ENCODE results near the gene PCDHGA2.
"Not testable (repeated sequence)": the region's sequence is repeated elsewhere in the genome, so short reads cannot be mapped to it uniquely, and the experiment has no call there.

PCDHGA2 gene

GRCh38 chr5:141349917-141350619, 11.5 kb downstream of the PCDHGA2 start, which contains the start of gene PCDHGB1:
Gene PCDHGB1, plus strand, starts transcription at chr5:141350099. Its CDS starts 162 bp downstream, at chr5:141350261.
- DNase-seq (ENCODE audit: low read depth) = no peak

GRCh38 chr5:141351591-141351990, 13.0 kb downstream of the PCDHGA2 start:
- no peak for DNase-seq (ENCODE audit: low read depth)

DNA sequence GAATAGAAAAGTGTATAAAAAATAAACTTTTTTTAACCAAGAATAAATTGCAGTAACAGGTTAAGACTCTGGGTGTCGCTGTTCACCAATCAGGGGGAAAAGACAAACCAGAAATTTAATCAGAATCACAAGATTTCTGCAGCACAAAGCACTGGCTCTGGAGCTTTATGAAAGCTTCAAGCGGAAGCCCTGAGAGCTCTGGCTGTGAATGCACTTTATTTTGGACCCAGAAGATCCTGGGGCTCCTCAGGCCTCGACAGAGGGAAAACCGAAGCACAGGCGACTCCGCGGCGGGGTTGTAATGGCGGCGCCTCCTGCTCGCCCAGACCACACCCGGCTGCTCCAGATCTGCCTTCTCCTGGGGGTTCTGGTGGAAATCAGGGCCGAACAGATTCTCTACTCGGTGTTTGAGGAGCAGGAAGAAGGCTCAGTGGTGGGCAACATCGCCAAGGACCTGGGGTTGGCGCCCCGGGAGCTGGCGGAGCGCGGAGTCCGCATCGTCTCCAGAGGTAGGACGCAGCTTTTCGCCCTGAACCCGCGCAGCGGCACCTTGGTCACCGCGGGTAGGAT, 16.4 kb downstream of the PCDHGA2 start, which contains the start of gene PCDHGA4:
PCDHGA4 (plus strand) TSS at position 122 of the 570 bp plus-strand sequence; CDS start at position 209, 87 bp downstream.
- DNase-seq (ENCODE audit: low read depth) = no peak

DNA sequence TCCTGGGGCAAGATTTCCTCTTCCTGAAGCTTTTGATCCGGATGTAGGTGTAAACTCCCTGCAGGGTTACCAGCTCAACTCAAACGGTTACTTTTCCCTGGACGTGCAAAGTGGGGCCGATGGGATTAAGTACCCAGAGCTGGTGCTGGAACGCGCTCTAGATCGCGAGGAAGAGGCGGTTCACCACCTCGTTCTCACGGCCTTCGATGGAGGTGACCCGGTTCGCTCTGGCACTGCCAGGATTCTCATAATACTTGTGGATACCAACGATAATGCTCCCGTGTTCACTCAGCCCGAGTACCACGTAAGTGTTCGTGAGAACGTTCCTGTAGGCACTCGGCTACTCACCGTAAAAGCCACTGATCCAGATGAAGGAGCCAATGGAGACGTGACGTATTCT, 17.1 kb downstream of the PCDHGA2 start:
- no peak for DNase-seq (ENCODE audit: low read depth)

DNA sequence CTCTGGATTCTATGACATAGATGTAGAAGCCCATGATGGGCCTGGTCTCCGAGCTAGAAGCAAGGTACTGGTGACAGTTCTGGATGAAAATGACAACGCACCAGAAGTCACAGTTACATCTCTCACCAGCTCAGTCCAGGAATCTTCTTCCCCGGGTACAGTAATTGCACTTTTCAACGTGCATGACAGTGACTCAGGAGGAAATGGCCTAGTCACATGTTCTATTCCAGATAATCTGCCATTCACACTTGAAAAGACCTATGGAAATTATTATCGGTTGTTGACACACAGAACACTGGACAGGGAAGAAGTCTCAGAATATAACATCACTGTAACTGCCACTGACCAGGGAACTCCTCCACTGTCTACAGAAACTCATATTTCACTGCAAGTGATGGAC, 17.6 kb downstream of the PCDHGA2 start:
- DNase-seq (ENCODE audit: low read depth) = no peak

GRCh38 chr5:141356950-141357349, 18.4 kb downstream of the PCDHGA2 start:
- DNase-seq (ENCODE audit: low read depth) = no peak

GRCh38 chr5:141359790-141360426, 21.3 kb downstream of the PCDHGA2 start, which contains the start of gene PCDHGB2:
Gene PCDHGB2, plus strand, starts transcription at chr5:141359994. Its CDS starts 142 bp downstream, at chr5:141360136.
- DNase-seq (ENCODE audit: low read depth) = no peak

DNA sequence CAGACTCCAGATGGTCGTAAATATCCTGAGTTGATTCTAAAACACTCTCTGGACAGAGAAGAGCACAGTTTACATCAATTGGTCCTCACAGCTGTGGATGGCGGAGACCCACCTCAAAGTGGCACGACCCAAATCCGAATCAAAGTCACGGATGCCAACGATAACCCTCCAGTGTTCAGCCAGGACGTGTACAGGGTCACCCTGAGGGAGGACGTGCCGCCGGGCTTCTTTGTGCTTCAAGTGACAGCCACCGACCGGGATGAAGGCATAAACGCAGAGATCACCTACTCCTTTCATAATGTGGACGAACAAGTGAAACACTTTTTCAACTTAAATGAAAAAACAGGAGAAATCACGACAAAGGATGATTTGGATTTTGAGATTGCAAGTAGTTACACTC, 22.1 kb downstream of the PCDHGA2 start:
- no peak for DNase-seq (ENCODE audit: low read depth)

DNA sequence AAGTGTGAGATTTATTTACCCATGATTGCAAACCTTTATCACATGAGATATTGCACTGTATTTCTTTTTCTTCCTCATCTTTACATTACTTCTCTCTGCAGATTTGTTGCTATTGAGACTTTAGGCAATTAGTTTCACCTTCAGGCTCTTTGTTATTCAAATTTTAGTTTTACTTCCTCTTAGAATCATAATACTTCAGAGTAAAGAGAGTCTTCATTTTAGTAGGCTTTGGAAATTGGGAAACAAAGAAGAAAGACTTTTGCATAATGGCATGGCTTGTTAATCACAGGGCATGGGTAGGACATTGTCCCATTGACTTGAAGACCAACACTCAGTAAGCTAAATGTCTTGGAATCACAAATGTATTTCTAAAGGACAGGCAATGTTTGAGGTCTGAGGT, 24.2 kb downstream of the PCDHGA2 start:
- DNase-seq (ENCODE audit: low read depth) = no peak

DNA sequence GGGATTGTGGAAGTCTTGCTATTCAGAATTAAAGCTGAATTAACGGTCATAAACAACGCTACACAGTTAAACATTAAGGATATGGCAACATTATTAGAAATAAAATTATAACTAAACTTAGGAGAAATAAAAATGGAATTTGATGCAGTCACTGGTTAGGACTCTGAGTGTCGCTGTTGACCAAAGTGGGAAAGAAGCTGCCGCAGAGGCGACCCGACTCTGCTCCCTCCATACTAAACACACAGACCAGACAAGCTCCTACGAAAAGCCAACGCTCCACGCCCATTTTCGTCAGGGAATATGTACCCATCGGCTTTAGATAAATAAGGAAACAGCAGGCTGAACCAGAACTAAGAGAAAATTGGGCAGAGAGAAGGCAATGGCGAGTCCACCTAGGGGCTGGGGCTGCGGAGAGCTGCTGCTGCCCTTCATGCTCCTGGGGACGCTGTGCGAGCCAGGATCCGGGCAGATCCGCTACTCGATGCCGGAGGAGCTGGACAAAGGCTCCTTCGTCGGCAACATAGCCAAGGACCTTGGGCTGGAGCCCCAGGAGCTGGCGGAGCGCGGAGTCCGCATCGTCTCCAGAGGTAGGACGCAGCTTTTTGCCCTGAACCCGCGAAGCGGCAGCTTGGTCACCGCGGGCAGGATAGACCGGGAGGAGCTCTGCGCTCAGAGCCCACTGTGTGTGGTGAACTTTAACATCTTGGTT, 25.5 kb downstream of the PCDHGA2 start, which contains the start of gene PCDHGA5:
PCDHGA5 (plus strand) TSS at position 211 of the 709 bp plus-strand sequence; CDS start at position 380, 169 bp downstream.
- DNase-seq (ENCODE audit: low read depth) = no peak

GRCh38 chr5:141366016-141366896, 27.7 kb downstream of the PCDHGA2 start:
- no peak for DNase-seq (ENCODE audit: low read depth)

- DNase-seq (ENCODE audit: low read depth) = no peak
Observed at GRCh38 chr5:141369994-141370848, 31.7 kb downstream of the PCDHGA2 start, which contains the start of gene PCDHGB3. Gene PCDHGB3, plus strand, starts transcription at chr5:141370242. Its CDS starts 153 bp downstream, at chr5:141370395.

- no peak for DNase-seq (ENCODE audit: low read depth)
Observed at GRCh38 chr5:141371572-141372475, 33.3 kb downstream of the PCDHGA2 start.

DNA sequence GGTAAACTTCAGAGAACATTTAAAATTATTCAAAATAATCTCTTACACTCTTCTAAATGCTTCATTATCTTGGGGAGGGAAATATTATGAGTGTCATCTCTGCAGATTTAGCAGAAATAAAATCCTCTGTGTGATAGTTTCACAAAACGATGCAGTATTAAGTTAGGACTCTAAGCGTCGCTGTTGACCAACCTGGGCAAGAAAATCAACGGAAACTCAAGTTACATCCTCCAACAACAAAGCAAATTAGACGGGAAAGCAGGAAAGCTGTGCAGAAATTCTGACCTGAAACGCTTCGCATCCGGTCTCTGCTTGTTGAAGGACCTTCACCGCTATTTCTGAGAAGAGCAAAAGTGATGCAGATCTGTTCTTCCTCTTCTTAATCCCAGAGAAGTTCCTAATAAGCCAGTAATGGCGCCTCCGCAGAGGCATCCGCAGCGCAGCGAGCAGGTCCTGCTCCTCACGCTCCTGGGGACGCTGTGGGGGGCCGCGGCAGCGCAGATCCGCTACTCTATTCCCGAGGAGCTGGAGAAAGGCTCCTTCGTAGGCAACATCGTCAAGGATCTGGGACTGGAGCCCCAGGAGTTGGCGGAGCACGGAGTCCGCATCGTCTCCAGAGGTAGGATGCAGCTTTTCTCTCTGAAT, 35.2 kb downstream of the PCDHGA2 start, which contains the start of gene PCDHGA6:
PCDHGA6 (plus strand) TSS at position 219 of the 645 bp plus-strand sequence; CDS start at position 412, 193 bp downstream.
- no peak for DNase-seq (ENCODE audit: low read depth)

DNA sequence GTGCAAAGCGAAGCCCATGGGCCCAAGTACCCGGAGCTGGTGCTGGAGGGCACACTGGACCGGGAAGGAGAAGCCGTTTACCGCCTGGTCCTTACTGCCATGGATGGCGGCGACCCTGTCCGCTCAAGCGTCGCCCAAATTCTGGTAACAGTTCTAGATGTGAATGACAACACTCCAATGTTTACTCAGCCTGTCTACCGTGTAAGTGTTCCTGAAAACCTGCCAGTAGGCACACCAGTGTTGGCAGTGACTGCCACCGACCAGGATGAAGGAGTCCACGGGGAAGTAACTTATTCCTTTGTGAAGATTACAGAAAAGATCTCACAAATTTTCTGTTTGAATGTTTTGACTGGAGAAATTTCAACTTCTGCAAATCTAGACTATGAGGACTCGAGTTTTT, 36.1 kb downstream of the PCDHGA2 start:
- DNase-seq (ENCODE audit: low read depth) = no peak

DNA sequence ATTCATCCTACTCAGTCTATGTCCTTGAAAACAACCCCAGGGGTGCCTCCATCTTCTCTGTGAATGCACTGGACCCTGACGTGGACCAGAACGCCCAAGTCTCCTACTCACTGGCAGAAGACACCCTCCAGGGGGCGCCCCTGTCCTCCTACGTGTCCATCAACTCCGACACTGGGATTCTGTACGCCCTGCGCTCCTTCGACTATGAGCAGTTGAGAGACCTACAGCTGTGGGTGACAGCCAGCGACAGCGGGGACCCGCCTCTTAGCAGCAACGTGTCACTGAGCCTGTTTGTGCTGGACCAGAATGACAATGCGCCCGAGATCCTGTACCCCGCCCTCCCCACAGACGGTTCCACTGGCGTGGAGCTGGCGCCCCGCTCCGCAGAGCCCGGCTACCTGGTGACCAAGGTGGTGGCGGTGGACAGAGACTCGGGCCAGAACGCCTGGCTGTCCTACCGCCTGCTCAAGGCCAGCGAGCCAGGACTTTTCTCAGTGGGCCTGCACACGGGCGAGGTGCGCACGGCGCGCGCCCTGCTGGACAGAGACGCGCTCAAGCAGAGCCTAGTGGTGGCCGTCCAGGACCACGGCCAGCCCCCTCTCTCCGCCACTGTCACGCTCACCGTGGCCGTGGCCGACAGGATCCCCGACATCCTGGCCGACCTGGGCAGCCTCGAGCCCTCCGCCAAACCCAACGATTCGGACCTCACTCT, 37.0 kb downstream of the PCDHGA2 start:
- not testable (repeated sequence) for DNase-seq (ENCODE audit: low read depth)

DNA sequence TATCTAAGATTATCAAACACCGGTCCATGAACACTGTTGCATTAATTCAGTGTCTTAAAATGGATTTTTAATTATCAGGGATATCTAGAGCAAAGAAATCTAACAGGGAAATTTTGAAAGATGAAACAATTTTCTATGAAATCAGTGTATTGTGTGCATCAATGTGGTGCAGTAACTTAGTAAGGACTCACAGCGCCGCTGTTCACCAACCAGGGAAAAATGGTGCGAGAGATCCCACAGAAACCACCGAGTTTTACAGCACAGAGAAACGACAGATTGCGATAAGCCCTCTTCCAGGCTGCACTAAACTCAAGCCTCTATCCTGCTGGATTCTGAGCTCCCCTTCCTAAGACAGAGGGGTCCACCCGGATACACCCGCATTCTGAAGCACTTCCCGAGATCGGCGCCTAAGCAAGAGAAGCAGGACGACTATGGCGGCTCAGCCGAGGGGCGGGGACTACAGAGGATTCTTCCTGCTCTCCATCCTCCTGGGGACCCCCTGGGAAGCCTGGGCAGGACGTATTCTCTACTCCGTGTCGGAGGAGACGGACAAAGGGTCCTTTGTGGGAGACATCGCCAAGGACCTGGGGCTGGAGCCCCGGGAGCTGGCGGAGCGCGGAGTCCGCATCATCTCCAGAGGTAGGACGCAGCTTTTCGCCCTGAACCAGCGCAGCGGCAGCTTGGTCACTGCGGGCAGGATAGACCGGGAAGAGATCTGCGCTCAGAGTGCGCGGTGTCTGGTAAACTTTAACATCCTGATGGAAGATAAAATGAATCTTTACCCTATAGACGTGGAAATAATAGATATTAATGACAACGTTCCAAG, 44.1 kb downstream of the PCDHGA2 start, which contains the start of gene PCDHGA7:
PCDHGA7 (plus strand) TSS at position 274 of the 826 bp plus-strand sequence; CDS start at position 432, 158 bp downstream.
- DNase-seq (ENCODE audit: low read depth) = no peak

Measured in stimulated activated CD8-positive, alpha-beta memory T cell treated with anti-CD3 and anti-CD28 coated beads, Interleukin-7, amount 100 ng/mL, for 24 hours (primary cell).